Dermis blood vessel endothelial cell (primary cell): ENCODE measurements around the gene CUEDC1. TPM values are rescaled to one million over a fixed set of nuclear protein-coding genes. Genes with fewer than 3 reads are reported as not detected.

Experiments
- DNase-seq: peaks from one replicate; pipeline ENCODE4 v3.0.0; 2010
- total RNA-seq: library from RNA; depleted of rRNA; stranded (reverse); fragments of >200 nt; gene quantifications from 2 replicates; pipeline ENCODE4 v1.2.3, GENCODE V29; 2014

CUEDC1 gene
- total RNA-seq, 1 donor from 2014 or later, result 6.5 TPM

GRCh38 chr17:57892820-57893595 lies 62.2 kb downstream of the CUEDC1 start:
- peak; percentile 88 for DNase-seq

DNA sequence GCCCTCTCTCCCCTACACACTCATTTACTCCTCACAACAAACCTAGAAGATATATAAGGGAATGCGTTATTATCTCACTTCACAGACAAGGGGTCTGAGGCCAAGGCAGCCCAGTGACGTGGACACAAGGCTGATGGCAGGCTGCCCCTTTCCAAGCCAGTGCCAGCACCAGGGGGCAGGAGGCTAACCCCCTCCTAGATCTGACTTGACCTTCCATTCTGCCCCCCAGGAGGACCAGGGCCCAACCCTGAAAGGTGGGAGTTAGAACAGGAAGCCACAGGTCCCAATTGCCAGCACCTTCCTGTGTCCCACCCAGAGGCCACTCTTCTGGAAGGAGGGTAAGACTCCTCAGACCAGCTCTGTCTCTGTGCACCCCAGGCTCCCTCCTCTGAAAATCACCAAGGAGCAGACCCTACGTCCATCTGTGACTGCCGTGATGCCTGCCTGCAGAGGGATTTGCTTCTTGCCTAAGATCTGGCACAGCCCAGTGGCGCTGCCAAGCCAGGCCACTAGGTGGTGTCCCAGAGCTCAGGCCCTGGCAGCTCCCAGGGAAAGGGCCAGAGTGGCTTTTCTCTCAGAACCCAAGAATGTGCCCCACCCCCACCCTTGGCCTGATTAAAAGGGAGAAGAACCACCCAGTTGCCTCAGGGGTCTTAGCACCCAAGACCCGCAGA lies 62.9 kb downstream of the CUEDC1 start:
- peak; percentile 92 for DNase-seq

DNA sequence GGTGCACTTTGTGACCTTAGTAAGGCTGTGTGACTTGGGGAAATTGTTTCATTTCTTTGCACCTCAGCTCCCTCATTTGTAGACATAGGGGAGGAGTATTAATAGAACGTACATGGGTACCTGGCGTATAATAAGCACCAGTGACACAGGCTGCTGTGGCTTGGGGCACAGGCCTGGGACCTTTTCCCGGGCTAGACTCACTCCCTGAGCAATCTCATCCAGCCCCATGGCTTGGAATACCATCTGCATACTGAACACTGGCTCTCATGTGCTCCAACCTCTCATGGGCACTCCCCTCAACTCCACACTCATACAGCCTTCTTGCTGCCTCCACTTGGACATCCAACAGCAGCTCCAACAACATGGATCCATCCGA lies 64.4 kb downstream of the CUEDC1 start:
- no peak for DNase-seq

- DNase-seq, result peak; percentile 73
Observed at GRCh38 chr17:57889892-57890856, 65.0 kb downstream of the CUEDC1 start.

DNA sequence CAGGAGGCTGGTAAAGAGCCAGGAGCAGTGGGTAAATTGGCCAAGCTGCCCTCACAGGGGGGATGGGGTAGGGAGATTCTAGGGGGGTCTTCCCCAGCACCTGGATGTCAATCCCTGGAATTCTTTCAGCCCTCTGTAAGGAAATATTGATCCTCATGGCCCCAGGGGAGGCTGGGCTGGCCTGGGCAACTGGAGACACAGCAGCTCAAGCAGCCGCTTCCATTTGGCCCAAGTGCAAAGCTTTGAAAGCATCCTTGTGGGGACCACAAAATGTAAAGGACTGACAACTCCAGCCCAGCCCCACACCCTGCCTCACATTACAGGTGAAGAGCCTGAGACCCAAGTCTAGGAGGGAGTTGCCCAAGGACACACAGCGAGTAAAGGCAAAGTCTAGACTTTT lies 66.0 kb downstream of the CUEDC1 start:
- DNase-seq, result no peak

- no peak for DNase-seq
Observed at GRCh38 chr17:57888311-57889216, 66.6 kb downstream of the CUEDC1 start.

DNA sequence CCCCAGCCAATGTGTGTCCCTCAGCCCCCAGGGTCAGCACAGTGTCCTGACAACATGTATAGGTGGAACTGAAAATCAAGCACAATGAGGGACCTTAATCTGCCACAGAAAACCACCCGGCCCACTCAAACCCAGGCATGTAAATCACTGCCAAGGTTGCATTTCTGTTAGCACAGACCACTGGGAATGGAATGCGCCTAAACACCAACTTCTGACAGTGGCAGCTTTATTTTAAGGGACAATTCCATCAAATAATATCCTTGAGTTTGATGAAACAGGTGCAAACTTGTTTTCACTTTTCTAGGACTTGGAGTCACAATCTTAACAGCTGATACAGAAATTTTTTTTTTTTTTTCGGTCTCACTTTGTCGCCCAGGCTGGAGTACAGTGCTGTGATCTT lies 68.1 kb downstream of the CUEDC1 start:
- no peak for DNase-seq

- DNase-seq, result no peak
Observed at GRCh38 chr17:57886020-57886419, 69.2 kb downstream of the CUEDC1 start.

DNA sequence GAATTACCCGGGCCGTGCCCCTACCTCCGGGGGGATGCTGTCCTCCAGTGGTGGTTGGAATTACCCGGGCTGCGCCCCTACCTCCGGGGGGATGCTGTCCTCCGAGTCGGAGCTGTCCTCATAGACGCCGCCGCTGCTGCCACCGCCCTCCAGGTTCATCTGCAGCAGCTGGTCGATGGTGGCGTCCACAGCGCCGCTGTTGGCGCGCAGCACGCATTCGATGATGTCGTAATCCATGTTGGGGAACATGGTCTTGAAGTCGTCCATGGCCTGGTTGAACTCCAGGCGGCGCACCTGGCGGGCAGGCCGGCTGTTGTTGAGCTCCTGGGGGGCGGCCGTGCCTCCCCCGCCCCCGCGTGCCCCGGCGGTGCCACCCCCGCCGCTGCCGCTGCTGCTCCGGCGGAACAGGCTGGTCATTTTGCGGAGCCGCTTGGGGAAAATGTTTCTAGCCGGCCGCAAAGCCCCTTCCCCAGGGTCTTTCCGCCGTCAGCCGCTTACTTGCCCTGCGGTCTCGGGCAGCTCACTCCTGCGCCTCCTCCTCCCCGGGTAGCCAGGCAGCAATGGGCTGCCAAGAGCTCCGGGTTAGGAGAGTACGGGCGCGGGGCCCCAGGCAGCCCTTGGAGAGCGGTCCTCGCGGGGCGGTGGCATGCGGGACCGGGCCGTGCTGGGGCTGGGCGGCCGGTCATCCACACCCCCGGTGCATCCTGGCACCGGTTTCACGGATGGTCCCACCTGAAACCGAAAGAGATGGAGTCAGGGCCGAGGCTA lies 69.9 kb downstream of the CUEDC1 start:
- no peak for DNase-seq

- DNase-seq, result no peak
Observed at GRCh38 chr17:57881783-57882351, 73.3 kb downstream of the CUEDC1 start.

DNA sequence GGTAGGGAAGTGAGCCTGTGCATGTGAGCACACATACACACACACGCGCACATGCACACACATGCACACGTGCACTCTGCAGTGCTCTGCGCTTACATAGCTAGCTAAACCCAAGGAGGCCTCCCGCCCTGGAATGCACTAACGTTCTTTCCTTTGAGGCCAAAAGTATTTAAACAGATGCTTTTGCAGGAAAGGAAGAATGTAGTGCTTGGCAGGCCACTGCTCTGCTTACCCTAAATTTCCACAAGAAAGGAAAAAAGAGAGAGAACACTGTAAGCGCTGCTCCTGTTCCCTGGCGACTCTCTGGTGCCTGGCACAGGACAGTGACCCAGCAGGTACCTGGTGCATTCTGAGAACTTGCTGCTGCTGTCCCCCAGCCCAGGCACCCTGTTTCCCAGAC lies 74.1 kb downstream of the CUEDC1 start:
- no peak for DNase-seq

DNA sequence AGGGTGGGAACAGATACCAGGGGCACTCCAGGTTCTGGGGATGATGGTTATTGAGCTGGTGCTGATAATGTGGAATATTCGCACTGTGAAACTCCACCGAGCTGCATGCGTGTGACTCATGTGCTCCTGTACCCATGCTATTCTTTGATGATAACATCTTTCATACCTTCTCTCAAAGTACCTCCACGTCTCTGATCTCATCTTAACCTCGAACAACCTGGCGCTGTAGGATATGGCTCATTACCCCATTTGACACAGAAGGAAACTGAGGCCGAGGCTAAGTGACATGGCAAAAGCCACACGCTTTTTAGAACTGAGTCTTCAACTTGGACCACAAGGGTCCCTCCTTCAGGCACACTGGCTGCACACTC lies 75.1 kb downstream of the CUEDC1 start:
- DNase-seq, result no peak

- no peak for DNase-seq
Observed at GRCh38 chr17:57879437-57880085, 75.7 kb downstream of the CUEDC1 start.

GRCh38 chr17:57877803-57878377 lies 77.3 kb downstream of the CUEDC1 start:
- DNase-seq, result no peak

DNA sequence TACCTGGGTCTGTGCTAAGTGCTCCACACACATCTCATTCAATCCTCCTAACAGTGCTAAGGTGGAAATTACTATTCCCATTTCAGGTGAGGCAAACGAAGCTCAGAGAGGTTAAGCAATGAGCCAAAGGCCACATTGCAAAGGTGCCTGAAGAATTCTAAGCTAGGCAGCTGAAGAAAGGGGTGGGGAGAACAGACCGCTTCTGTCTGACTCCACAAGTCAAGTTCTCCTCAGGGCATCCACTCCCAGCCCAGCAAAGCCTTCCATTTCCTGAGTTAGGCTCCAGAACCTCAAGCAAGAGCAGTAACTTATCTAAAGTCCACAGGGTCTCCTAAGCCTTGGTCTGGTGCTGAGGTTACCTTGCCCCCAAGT lies 78.4 kb downstream of the CUEDC1 start:
- DNase-seq, result no peak

DNA sequence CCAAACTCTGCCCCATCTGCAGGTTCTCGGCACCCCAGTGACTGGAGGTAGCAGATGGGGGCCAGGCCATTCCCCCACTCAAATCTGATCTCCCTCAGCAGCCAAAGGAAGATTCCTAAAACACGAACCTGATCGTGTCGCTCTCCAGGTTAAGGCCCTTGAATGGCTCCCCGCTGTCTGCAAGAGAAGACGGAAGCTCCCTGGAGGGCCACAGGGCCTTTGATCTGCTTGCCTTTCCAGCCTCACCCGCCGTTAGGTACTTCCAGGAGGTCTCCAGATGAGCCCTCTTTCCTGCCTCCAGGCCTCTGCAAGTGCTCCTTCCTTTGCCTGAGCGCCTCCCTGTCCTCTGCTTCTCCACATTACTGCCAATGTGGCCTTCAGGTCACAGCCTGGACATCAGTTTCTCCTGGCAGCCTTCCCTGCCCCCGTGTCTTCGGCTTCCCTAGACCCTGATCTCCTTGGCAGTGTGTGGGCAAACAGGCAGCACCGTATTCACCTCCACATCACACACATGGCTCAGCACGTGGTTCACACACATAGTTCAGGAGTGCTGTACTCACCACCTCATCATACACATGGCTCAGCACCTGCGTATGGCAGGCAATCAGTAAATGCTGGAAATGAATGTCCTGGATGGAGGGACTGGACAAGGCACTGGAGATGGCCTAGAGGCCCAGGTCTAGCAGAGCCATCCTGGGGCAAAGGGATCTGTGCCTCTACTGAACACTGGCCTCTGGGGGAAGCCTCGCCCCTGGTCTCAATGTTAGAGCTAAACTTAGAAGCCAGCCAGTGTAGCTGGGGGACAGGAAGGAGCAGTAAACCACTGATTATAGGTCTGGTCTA lies 79.0 kb downstream of the CUEDC1 start:
- no peak for DNase-seq

GRCh38 chr17:57875290-57876022 lies 79.8 kb downstream of the CUEDC1 start:
- DNase-seq, result peak; percentile 98
